Fibroblast of skin of right quadriceps (primary cell): ENCODE measurements around the gene APBA1.

Source experiments
- DNase-seq: peaks from one replicate; pipeline ENCODE4 v3.0.0-alpha.2; 2013

Gene APBA1

DNA sequence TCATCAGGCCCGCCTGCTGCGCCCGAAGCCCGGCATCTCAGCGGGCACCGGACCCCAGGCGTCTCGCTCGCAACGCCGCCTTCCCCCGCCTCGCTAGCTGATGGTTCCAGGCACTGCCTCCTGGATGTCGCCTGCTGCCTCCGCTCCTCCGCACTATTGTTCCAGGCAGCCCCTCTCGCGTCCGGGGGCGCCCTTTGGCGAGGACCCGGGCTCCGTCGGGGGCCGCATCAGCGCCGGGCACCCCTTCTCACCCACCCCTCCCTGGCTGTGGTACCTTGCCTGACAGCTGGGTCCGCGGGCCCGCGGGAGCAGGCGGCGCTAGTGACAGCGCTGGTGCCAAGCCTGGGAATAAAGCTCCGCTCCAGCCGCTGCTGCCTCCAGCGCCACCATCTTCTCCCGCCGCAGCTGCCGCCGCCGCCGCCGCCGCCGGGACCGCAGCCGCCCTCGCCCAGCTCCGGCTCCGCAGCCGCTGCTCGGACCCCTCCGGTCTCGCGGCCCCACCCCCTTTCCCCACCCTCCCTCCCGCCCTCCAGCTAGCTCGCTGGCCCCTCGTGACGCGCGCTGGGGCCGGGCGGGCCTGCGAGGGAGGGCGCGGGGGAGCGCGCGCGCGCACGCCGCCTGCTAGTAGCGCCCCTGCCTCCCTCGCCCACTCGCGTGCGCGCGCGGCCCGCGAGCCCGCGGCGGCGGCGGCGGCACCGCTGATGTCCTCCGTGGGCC lies at the start of gene APBA1:
TSS of gene APBA1 (minus strand) at position 493 of the 717 bp plus-strand sequence.
- DNase-seq: peak; percentile 65

DNA sequence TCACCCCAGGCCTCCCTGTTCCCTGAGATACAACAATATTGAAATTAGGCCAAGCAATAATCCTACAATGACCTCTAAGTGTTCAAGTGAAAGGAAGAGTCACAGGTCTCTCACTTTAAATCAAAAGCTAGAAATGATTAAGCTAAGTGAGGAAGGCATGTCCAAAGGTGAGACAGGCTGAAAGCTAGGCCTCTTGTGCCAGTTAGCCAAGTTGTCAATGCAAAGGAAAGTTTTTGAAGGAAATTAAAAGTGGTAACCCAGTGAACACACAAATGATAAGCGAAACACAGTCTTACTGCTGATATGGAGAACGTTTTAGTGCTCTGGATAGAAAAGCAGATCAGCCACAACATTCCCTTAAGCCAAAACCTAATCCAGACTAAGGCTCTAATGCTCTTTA lies 47.8 kb upstream of the APBA1 start:
- no peak for DNase-seq

DNA sequence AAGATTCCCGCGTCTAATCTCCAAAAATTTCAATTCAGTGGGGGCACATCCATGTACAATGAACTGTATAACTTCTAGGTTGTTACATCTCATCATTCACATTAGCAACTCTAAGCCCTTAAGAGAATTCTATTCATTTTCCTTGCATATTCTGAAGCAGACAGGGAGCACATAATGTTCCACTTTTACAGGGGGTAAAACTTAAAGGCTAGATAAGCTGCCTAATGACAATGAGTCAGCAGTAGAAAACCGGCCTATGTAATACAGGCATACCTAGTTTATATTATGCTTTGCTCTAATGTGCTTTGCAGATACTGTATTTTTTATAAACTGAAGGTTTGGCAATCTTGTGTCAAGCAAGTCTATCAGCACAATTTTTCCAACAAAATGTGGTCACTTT lies 47.2 kb upstream of the APBA1 start:
- no peak for DNase-seq

DNA sequence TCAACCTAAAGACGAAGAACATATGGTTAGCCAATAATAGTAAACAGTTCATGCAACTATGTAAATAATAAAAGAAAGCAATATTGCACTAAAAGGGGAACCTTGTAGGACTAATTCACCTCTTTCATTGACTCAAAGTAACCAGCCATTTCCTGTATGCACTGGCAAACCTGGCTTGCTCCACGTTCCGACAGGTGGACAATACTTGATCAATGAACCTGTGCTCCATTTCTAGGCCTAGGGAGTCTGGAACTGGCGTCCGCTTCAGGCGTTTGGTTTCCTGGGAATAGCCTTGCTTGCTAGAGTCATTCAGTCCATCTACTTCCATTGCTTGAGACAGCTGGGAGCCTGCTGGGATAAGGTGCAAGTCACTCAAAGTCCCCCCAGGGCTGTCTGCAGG lies 46.0 kb upstream of the APBA1 start:
- no peak for DNase-seq

DNA sequence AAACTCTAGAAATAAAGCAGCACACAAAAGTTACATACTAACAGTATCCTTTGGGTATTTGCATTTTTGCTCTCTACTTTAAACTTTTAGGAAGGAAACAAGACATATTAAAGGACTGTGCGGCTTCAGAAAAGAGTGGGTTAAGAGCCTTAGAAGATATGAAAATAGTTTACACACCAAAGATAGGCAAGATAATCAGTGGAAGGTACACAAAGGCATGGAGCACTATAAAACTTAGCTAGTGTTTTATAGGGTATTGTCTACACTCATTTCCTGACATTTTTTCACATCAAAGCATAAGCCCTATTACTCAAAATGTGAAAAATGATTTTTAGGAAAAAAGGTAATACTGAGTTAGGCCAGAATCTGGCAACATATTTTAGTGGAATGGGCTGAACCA lies 43.7 kb upstream of the APBA1 start:
- no peak for DNase-seq

DNA sequence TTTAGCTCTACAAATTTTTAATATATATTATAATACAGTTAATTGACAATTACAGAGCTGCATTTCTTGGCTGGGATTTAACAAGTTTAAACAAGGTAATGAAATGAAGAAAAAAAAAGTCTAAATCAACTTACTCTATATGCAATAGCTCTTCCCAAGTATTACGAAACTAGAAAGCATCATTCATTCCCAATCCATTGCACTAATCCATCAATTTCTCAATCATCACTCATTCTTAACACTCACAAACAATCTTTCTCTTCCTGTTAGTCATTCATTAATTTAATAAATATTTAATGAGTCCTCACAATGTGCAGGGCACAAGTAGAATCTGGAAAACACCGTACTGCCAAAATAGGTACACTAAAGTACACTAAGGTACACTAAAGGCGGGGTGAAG lies 42.9 kb upstream of the APBA1 start:
- DNase-seq: no peak

- DNase-seq: no peak
Measured at GRCh38 chr9:69697475-69697874, 25.3 kb upstream of the APBA1 start.

- no peak for DNase-seq
Measured at GRCh38 chr9:69696802-69697201, 24.6 kb upstream of the APBA1 start.

GRCh38 chr9:69689991-69690538 lies 17.9 kb upstream of the APBA1 start:
- no peak for DNase-seq

DNA sequence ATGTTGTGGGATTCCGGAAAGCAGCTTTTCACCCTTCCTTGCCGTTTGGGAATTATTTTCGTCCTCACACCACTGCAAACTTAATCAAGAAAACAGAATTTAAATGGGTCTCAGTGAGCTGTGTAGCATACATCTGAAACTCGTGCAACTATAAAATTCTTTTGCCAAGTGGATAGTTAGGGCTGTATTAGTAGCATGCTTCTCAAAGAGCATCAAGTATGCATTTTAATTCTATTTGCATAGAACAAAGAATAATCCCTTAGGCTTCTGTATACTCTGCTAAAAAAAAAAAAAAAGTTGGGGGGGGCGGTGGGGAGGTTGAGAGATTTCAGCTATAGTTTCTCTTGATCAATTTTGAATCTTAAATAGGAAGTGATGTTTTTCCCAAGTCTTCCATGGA lies 11.8 kb upstream of the APBA1 start:
- DNase-seq: no peak

GRCh38 chr9:69678843-69679538 lies 6.8 kb upstream of the APBA1 start:
- no peak for DNase-seq

DNA sequence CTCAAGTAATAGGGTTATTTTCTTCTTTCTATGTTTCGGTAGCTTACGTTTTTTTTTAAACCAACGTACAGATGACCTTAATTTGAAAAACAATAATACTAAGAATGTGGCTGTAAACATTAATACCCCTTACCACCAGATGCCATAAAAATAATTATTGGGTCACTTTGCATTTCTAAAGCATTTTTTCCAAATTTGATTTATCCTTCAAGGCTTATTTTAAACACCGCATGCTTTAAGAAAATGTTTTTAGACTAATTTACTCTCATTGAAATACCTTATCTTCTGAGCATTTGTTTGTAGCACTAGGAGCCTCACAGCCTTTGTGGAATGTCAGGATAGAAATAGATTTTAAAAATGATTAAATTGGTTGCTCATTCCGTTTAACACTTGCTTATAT lies 5.8 kb upstream of the APBA1 start:
- DNase-seq: no peak

DNA sequence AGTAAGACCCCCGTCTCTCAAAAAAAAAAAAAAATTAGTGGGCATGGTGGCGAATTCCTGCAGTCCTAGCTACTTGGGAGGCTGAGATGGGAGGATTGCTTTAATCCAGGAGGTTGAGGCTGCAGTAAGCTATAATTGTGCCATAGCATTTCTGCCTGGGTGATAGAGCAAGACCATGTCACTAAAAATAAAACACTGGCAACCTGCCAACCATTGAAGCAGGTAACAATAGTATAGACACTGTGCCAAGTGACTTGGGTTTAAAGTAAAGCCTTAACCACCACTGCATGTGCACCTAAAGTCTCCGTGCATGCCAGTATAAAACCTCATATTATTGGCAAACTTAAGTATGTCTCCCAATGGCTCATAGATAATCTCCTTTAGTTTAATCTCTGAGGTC lies 3.4 kb upstream of the APBA1 start:
- no peak for DNase-seq

DNA sequence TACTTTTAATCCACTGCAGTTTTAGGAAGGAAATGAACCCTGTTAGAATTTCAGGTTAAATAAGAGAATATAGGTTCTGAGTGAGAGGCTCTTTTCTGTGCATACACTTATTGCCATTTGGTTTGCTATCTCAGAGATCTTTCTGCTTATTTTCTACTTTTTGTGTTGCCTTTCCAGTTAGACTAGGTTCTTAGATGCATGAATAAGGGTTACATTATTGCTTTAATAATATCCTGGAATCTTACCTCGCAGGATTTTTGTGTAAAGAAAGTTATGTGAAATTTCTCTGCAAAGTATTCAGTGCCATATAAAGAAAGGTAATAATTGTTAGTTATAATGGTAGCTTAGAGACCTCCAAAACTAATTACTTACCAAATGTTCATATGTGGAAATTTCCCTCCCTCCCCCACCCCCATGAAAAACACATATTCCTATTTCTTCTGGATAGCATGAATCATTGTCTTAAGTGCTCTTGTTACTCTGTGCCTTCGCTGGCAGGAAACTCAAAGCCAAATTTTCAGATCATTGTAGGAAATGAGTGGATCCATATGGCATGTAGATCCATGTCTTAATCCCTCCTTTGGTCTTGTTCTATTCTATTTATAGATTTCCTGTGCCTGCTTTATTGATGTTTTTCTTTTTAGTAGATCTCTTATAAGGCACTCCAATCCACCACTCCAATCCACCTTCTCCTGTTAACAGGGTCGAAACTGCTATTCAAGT lies 2.7 kb upstream of the APBA1 start:
- DNase-seq: peak; percentile 95

GRCh38 chr9:69674112-69674685 lies 2.0 kb upstream of the APBA1 start:
- DNase-seq: no peak

DNA sequence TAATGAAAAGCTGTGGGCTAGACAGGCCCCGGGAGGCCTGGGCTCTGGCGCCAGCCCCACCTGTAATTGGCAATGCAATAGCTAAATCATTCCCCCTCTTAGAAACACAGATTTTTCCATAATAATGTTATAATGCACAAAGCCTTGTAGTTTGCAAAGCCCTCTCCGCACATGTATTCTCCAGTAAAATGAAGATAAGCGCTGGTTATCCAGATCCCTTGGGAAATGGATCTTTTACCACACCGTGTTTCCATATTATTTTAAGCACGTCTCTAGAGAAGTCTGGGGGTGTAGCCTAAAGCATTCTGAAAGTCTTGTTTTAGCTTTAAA lies 1.1 kb upstream of the APBA1 start:
- DNase-seq: no peak

GRCh38 chr9:69672596-69673310 lies 582 bp upstream of the APBA1 start:
- peak; percentile 90 for DNase-seq

DNA sequence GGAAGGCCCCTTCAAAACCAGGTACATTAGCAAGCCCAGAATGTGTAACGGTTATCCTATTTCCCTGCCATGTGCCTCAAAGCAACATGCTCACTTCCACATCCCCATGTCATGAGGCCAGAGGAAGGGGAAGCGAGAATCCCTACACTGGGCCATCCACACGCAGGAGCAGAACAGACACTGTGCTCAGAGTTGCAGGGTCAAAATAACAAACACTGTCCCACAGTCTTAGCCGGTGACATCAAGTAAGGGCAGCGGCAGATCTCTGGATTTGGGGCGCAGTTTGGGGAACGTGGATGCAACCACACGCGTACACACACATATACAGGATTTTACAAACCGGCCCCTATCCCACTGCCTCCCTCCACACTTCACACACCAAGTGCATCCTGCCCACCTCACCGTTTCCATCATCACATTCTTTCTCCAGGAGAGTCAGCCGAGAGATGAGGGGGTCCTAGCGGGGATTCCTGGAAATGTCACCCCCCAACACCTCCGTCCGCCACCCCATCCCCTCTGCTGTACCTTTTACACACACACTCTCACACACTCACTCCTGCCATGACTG lies 776 bp downstream of the APBA1 start:
- no peak for DNase-seq

GRCh38 chr9:69667306-69667705 lies 4.9 kb downstream of the APBA1 start:
- no peak for DNase-seq

DNA sequence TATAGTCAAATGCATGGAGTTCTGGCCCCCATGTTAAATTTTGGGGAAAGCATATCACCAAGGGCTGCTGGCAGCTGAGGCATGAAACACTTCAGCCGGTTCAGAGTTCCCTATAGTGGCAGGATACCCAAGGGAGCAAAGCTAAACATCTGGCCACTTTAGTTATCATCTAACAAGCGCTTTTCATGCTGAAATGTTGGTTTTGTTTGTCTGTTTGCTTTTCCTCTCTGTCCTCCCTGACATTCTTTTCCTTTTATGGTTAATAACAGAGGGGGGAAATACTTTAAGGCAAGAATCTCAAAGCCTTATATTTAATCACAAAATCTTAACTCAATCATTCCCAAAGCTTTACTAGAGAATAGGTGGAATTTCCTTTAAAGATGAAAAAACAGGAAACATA lies 11.9 kb downstream of the APBA1 start:
- no peak for DNase-seq

GRCh38 chr9:69658987-69659675 lies 13.0 kb downstream of the APBA1 start:
- DNase-seq: no peak

DNA sequence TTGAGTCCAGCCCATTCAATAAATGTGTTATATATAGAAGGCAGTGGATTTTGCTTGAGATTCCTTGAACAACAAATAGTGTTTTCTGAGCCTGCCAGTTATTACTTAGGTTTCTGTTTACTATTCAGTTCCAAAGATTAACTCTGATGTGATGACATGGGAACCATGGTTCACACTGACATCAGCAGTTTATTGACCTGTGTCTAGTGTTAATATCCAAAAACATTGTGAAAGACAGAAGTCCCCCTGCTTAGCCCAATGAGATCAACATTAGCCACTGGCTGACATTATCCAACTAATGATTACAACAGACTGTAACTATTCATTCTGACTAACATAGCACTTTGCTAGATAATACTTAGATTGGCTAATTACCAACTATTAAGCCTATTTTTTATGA lies 14.9 kb downstream of the APBA1 start:
- no peak for DNase-seq
